GM12872 (cell line): Measurements from ENCODE around the gene PRKCH.

ENCODE experiments used
- TF ChIP-seq, protein P1 (sequence below): IDR thresholded peaks from 3 replicates; pipeline ENCODE4 v1.5.1; 2011; ENCODE audit warnings: low read depth, mild to moderate bottlenecking, low read length, moderate library complexity; ENCODE audit not compliant: insufficient read depth

Gene PRKCH

GRCh38 chr14:61474015-61474414 lies 152.6 kb downstream of the PRKCH start:
- TF ChIP-seq, protein P1, sequence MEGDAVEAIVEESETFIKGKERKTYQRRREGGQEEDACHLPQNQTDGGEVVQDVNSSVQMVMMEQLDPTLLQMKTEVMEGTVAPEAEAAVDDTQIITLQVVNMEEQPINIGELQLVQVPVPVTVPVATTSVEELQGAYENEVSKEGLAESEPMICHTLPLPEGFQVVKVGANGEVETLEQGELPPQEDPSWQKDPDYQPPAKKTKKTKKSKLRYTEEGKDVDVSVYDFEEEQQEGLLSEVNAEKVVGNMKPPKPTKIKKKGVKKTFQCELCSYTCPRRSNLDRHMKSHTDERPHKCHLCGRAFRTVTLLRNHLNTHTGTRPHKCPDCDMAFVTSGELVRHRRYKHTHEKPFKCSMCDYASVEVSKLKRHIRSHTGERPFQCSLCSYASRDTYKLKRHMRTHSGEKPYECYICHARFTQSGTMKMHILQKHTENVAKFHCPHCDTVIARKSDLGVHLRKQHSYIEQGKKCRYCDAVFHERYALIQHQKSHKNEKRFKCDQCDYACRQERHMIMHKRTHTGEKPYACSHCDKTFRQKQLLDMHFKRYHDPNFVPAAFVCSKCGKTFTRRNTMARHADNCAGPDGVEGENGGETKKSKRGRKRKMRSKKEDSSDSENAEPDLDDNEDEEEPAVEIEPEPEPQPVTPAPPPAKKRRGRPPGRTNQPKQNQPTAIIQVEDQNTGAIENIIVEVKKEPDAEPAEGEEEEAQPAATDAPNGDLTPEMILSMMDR, result no peak

DNA sequence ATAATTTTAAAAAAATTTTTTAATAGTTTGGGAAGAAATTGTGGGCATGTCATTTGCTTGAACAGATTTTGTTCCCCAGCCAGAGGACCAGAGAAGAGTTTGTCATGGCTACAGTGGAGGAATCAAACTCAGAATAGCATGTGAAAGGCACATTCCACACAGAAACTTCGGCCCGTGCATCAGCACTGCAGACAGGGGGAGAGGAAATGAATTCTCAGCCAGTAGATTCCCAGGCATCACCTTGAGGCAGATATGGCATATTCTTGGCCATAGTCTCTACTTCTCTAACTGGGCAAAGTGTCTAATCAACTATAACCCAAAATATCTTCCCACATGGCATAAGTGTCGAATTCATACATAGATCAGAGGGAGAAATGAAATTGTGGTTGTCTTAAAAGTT lies 153.3 kb downstream of the PRKCH start:
- TF ChIP-seq, protein P1, result no peak

DNA sequence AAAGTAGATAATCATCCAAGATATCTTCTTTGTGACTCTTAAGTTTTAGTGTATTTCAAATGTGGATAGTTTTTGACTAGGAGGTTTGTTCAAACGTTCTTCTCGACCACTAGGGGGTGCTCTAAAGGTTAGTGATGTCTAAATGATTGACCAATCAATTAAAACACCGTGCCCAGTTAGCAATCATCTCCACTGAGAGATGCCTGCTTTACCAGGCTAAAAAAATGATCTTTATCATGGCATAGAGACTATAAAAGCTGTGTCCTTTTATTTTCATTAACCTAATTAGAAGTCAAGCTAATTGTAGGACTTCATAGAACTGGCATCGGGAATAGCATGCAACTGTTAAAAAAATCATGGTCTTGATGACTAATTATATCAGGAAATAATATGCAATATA lies 153.9 kb downstream of the PRKCH start:
- TF ChIP-seq, protein P1, result peak; percentile 61; the same call in 2 of the 3 replicates

GRCh38 chr14:61476105-61476753 lies 154.8 kb downstream of the PRKCH start:
- TF ChIP-seq, protein P1, result no peak

DNA sequence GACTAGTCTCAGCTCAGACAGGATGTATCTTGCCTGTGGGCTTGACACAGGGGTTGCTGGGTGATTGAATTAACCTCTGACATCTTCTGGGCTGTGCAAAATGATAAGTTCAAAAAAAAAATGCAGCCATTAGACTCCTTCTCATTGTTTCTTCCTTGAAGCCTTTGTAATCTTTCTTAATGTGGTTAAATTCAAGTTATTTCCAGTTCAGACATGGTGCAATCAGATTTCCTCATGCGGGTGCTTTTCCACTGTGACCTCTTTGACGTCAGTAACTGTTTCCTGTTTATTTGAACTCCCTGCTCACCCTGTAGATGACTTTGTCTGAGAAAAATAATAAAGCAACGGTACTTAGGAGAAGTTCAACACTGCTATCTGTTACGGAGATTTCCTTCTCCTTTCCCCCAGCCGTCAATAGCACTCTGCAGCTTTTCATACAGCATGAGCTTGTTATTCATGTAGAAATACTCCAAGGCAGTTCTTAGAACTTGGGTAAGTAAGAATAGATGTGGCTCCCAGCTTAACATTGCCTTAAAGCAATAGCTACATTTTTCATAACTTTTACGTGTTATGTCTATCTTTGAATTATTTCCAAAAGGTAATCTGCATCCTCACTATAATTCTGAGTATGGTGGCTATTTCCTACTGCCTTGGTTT lies 155.5 kb downstream of the PRKCH start:
- TF ChIP-seq, protein P1, result no peak

GRCh38 chr14:61477712-61478462 lies 156.5 kb downstream of the PRKCH start:
- TF ChIP-seq, protein P1, result no peak; the same call in 2 of the 3 replicates

GRCh38 chr14:61478971-61479473 lies 157.6 kb downstream of the PRKCH start:
- TF ChIP-seq, protein P1, result no peak
